Stimulated activated CD4-positive, alpha-beta T cell treated with anti-CD3 and anti-CD28 coated beads, Interleukin-1b, Interleukin-23, amount 100 ng/mL, for 48 hours (primary cell): ENCODE measurements around the gene GLB1L.
"Not testable (repeated sequence)": the region's sequence is repeated elsewhere in the genome, so short reads cannot be mapped to it uniquely, and the experiment has no call there.

Experiments used
- DNase-seq: peaks from one replicate; pipeline ENCODE4 v3.0.0-alpha.2; 2020

GLB1L gene

GRCh38 chr2:219204425-219205164, 40.6 kb downstream of the GLB1L start:
- no peak for DNase-seq

DNA sequence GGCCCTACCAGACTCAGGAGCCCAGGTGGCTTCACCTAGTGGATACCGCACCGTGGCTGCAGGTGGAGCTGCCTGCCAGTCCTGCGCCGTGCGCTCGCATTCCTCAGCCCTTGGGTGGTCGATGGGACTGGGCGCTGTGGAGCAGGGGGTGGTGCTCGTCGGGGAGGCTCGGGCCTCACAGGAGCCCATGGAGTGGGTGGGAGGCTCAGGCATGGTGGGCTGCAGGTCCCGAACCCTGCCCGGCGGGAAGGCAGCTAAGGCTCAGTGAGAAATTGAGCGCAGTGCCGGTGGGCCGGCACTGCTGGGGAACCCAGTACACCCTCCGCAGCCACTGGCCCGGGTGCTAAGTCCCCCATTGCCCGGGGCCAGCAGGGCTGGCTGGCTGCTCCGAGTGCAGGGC, 43.9 kb downstream of the GLB1L start:
- DNase-seq: not testable (repeated sequence)

- not testable (repeated sequence) for DNase-seq
Measured at GRCh38 chr2:219200502-219201326, 44.5 kb downstream of the GLB1L start.

GRCh38 chr2:219199470-219200211, 45.6 kb downstream of the GLB1L start:
- DNase-seq: no peak

DNA sequence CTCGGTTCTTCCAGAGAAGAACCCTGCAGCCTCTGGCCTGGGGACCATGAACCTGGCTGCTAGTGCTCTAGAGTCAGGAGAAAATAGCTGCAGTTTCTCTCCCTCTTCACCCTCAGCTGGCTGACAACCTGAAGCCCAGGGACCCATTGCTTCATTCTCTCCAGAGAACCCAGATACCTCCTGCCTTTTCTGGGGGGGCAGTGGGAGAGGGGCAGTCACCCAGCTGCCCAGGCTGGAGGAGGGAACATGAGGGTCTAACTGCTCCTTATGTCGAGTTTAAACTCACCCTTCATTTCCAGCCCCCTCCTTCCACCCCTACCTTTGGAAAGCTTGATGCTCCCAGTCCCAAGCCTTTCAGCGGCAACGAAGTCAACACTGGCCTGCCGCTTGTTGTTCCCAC, 46.3 kb downstream of the GLB1L start:
- DNase-seq: no peak

DNA sequence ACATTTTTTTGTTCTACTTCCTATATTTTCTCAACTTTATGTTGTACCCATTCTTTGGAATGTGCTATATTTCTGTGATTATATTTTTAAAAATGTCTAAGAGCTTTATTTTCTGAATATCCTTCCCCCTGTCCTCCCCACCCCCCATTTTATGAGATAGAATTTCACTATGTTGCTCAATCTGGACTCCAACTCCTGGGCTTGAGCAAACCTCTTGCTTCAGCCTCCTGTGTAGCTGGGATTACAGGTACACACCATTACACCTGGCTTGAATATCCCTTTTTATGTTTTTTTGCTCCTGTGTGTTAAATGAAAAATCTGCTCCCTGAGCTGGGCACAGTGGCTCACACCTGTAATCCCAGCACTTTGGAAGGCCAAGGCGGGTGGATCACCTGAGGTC, 47.9 kb downstream of the GLB1L start:
- no peak for DNase-seq

- peak; percentile 45 for DNase-seq
Measured at GRCh38 chr2:219186754-219187456, 58.3 kb downstream of the GLB1L start.
